IPS DF 6.9 (cell line): Measurements from ENCODE around the gene OIP5.
"Not testable (repeated sequence)": the region's sequence is repeated elsewhere in the genome, so short reads cannot be mapped to it uniquely, and the experiment has no call there.

ENCODE experiments used
- DNase-seq: peaks from one replicate; pipeline ENCODE4 v3.0.0-alpha.2; 2013; ENCODE audit warnings: low read depth, low spot score
- H3K27ac ChIP-seq: one replicate; pipeline ENCODE4 v1.5.1; 2013; ENCODE audit warnings: low read length, control low read depth
- H3K27me3 ChIP-seq: 2 replicates; pipeline ENCODE4 v1.6.1; 2013; ENCODE audit warnings: mild to moderate bottlenecking, low read length; ENCODE audit not compliant: control insufficient read depth, insufficient read depth
- H3K36me3 ChIP-seq: 2 replicates; pipeline ENCODE4 v1.6.1; 2013; ENCODE audit warnings: low read length; ENCODE audit not compliant: control insufficient read depth, insufficient read depth
- H3K4me1 ChIP-seq: 2 replicates; pipeline ENCODE4 v1.6.1; 2013; ENCODE audit warnings: low read length; ENCODE audit not compliant: control insufficient read depth, insufficient read depth
- H3K4me3 ChIP-seq: 2 replicates; pipeline ENCODE4 v1.5.1; 2013; ENCODE audit warnings: mild to moderate bottlenecking, low read length
- H3K9me3 ChIP-seq: 2 replicates; pipeline ENCODE4 v1.6.1; 2013; ENCODE audit warnings: low read length, inconsistent platforms; ENCODE audit not compliant: control insufficient read depth, insufficient read depth
- WGBS: extraction: QIAGEN DNeasy Blood & Tissue Kit; methylation state at CpG from one replicate; pipeline ENCODE4 v1.1.7; 2013; ENCODE audit warnings: mixed read lengths, missing lambda C conversion rate; ENCODE audit not compliant: insufficient read length, insufficient coverage; 5-methylcytosine and 5-hydroxymethylcytosine counted together

Gene OIP5

DNA sequence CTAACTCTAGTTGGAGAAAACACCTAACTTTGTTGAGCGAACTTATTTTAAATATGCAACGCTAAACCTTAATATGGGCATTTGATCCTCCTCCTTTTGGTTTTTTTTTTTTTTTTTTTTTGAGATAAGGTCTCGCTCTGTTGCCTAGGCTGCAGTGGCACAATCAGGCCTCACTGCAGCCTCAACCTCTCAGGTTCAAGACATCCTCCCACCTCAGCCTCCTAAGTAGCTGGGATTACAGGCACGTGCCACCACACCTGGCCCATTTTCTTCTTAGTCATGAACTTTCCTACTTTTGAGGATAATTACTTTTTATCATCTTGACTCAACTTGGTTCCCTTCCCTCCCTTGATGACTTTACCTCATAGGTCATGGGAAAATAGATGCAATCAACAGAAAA lies 4.2 kb upstream of the OIP5 start:
- Histone ChIP-seq H3K4me1 (no peaks in the 10 kb centered on the region), H3K4me3 (no peak overlapping the region), H3K27ac (no peak overlapping the region), H3K27me3 (no peaks in the 10 kb centered on the region), H3K36me3 (peaks cover 13% of the 10 kb centered on the region), H3K9me3 (no peaks in the 10 kb centered on the region)
- WGBS = no CpG with 5 or more reads among the region's 4 CpGs
- no peak for DNase-seq

DNA sequence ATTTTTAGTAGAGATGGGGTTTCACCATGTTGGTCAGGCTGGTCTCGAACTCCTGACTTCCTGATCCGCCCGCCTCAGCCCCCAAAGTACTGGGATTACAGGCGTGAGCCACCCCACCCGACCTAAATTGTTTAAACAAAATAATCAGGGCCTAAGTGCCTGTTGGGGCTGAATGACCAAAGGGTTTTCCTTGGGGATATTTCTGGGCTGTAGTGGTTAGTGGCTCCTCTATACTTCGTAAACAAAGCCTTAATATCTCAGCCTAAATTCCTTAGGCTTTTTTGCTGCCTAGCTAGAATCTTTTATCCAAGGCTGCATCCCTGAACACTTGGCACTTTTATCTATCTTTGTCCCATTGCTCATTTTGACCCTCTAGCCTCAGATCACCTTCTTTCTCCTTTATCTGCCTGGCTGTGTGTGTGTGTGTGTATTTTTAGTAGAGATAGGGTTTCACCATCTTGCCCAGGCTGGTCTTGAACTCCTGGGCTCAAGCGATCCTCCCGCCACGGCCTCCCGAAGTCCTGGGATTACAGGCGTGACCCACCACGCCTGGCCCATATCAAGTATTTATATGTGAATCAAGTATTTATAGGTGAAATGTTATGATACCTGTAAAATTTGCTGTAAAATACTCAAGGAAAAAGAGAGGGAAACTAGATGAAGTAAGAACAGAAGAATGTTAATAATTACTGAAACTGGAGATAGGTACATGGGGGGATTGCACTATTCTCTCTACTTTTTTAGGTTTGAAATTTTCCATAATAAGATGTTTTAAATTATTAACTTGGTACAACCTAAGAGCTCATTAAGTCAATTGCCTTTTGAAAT lies 2.1 kb upstream of the OIP5 start:
- DNase-seq = no peak
- Histone ChIP-seq H3K36me3 (0 out of 2 replicates have a peak, but pooled peaks cover 2% of the 10 kb centered on the region), H3K4me1 (no peaks in the 10 kb centered on the region), H3K9me3 (no peaks in the 10 kb centered on the region), H3K27ac (no peak overlapping the region), H3K27me3 (no peaks in the 10 kb centered on the region), H3K4me3 (peak overlapping the region; percentile 10; the same call in 1 of the 2 replicates)
- WGBS = no CpG with 5 or more reads among the region's 12 CpGs

DNA sequence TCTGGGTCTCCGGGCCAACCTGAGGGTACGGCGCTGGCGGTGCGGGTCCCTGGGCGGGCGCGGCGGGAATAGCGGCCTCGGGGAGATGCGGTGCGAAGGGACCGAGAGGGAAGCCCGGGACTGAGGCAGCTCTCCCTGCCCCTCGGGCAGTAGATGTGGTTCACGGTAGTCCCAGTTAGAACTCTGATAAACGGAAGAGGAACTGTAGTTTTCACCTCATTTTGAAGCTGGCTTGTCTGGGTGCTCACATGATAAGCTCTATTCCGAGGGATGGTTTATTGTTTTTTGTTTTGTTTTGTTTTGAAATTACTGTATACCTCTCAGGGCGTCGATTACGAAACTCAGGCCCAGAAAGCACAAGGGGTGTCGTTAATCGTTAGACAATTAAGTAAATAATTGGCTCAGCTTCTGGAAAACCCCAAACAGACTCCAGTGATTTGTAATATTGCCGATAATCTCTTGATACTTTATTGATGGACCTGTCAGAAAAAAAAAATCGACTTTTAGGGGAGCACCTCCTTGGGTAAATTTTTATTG lies 703 bp upstream of the OIP5 start:
- H3K4me1 ChIP-seq = no peaks in the 10 kb centered on the region
- no peaks in the 10 kb centered on the region for H3K27me3 ChIP-seq
- no peaks in the 10 kb centered on the region for H3K36me3 ChIP-seq
- H3K4me3 ChIP-seq = peak overlapping the region; percentile 89
- no peaks in the 10 kb centered on the region for H3K9me3 ChIP-seq
- H3K27ac ChIP-seq = no peak overlapping the region
- no CpG with 5 or more reads among the region's 26 CpGs for WGBS
- no peak for DNase-seq

DNA sequence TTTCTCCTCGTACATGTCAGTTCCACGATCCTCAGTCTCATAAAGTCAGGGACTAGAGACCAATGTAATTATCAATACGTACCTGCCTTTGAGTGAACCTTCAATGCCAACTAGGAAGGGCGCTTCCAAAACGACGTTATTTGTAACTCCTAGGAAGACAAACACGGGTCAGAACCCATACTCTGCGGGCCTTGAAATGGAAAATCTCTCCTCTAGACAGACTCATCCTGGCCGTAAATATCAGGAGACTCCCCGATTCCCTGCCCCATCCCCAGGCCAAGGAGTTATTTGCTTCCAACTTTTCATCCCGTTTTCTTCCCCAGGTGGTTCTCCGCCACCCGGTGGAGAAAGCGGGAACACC lies 578 bp downstream of the OIP5 start:
- Histone ChIP-seq H3K9me3 (no peaks in the 10 kb centered on the region), H3K4me1 (no peaks in the 10 kb centered on the region), H3K27ac (no peak overlapping the region), H3K4me3 (peak overlapping the region; percentile 92), H3K27me3 (no peaks in the 10 kb centered on the region), H3K36me3 (no peaks in the 10 kb centered on the region)
- no peak for DNase-seq
- no CpG with 5 or more reads among the region's 14 CpGs for WGBS

DNA sequence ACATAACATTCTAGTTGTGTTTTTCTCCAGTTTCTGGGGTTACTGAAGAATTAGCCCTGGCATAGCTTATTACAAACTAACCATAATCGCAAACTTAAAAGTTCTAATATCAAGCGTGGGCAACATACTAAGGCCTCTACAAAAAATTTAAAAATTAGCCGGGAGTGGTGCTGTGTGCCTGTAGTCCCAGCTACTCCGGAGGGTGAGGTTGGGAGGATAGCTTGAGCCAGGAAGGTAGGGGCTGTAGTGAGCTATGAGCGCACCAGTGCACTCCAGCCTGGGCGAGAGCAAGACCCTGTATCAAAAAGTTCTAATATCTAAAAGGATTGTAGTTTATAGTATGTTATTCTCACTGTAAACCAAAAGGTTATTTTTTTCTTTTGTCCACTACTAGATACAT lies 1.1 kb downstream of the OIP5 start:
- no peak for DNase-seq
- no peaks in the 10 kb centered on the region for H3K36me3 ChIP-seq
- H3K27me3 ChIP-seq = no peaks in the 10 kb centered on the region
- no CpG with 5 or more reads among the region's 6 CpGs for WGBS
- H3K4me3 ChIP-seq = no peak overlapping the region; the same call in 1 of the 2 replicates
- no peak overlapping the region for H3K27ac ChIP-seq
- no peaks in the 10 kb centered on the region for H3K9me3 ChIP-seq
- no peaks in the 10 kb centered on the region for H3K4me1 ChIP-seq

DNA sequence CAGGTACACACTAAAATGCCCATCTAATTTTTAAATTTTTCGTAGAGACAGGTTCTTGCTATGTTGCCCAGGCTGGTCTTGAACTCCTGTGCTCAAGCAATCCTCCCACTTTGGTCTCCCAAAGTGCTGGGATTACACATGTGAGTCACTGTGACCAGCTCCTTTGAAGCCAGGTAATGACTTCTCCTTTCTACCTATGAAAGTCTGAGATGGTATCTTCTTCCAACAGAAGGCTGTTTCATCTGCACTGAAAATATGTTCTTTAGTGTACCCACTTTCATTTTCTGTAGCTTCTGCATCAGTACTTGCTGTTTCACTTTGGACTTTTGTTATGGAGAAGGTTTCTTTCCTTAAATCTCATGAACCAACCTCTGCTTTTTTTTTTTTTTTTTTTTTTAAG lies 8.8 kb downstream of the OIP5 start:
- whole genome bisulfite sequencing = no CpG with 5 or more reads among the region's 1 CpG
- H3K4me3 ChIP-seq = no peak overlapping the region
- no peaks in the 10 kb centered on the region for H3K36me3 ChIP-seq
- no peaks in the 10 kb centered on the region for H3K9me3 ChIP-seq
- H3K27ac ChIP-seq = no peak overlapping the region
- no peaks in the 10 kb centered on the region for H3K4me1 ChIP-seq
- no peaks in the 10 kb centered on the region for H3K27me3 ChIP-seq
- DNase-seq = no peak

DNA sequence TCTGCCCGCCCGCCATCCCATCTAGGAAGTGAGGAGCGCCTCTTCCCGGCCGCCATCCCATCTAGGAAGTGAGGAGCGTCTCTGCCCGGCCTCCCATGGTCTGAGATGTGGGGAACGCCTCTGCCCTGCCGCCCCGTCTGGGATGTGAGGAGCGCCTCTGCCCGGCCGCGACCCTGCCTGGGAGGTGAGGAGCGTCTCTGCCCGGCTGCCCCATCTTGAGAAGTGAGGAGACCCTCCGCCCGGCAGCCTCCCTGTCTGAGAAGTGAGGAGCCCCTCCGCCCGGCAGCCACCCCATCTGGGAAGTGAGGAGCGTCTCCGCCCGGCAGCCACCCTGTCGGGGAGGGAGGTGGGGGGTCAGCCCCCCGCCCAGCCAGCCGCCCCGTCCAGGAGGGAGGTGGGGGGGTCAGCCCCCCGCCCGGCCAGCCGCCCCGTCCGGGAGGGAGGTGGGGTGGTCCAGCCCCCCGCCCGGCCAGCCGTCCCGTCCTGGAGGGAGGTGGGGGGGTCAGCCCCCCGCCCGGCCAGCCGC lies 11.5 kb downstream of the OIP5 start:
- H3K4me3 ChIP-seq, H3K9me3 ChIP-seq, DNase-seq, H3K36me3 ChIP-seq, H3K27ac ChIP-seq, H3K27me3 ChIP-seq, H3K4me1 ChIP-seq: not testable (repeated sequence)
- WGBS = no CpG with 5 or more reads among the region's 39 CpGs

DNA sequence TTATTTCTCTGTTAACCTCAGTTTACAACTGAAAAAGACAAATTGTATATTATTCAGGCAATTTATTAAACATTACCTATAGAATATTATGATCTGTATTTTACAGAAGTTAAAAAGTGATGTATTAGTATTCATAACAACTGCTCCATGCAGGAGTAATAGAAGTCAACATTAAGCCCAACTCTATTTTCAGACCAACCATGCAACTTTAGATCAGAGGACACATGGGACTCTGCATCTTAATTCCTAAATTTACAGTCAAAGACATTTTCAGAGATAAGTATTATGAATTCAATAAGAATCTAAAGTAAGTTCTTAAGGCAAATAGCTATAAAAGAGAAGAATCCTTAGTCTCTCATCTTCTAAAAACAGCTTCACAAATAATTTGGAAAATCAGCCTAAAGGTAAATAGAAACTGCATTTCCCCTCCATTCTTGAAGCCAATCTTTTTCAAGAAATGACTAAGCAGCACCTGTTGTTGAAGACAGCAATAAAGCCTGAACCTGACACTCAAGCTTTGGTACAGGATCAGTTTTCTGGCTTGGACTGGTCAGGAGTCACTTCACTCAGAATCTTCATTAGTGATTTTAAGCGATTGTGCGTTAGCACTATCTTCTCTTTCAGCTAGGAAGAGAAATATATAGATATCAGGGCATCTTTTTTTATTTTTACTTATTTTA lies 23.0 kb downstream of the OIP5 start:
- no peak overlapping the region for H3K27ac ChIP-seq
- no peak for DNase-seq
- no peak overlapping the region for H3K4me3 ChIP-seq
- H3K36me3 ChIP-seq = no peaks in the 10 kb centered on the region; the same call in 1 of the 2 replicates
- H3K27me3 ChIP-seq = no peaks in the 10 kb centered on the region
- WGBS = no CpG with 5 or more reads among the region's 2 CpGs
- H3K4me1 ChIP-seq = no peaks in the 10 kb centered on the region
- no peaks in the 10 kb centered on the region for H3K9me3 ChIP-seq

DNA sequence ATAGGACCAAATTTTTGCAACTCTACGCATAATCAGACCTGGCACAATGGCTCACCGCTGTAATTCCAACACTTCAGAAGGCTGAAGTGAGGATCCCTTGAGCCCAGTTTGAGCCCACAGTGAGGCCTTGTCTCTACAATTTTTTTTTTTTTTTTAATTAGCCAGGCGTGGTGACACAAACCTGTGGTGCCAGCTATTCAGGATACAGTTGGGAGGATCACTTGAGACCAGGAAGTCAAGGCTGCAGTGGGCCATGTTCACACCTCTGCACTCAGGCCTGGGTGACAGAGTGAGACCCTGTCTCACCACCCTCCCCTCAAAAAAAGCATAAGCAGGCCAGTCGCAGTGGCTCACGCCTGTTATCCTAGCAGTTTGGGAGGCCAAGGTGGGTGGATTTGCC lies 24.7 kb downstream of the OIP5 start:
- Histone ChIP-seq H3K4me1 (no peaks in the 10 kb centered on the region; the same call in 1 of the 2 replicates), H3K36me3 (no peaks in the 10 kb centered on the region; the same call in 1 of the 2 replicates), H3K27ac (no peak overlapping the region), H3K27me3 (no peaks in the 10 kb centered on the region), H3K4me3 (no peak overlapping the region), H3K9me3 (no peaks in the 10 kb centered on the region)
- no peak for DNase-seq
- WGBS = no CpG with 5 or more reads among the region's 5 CpGs

DNA sequence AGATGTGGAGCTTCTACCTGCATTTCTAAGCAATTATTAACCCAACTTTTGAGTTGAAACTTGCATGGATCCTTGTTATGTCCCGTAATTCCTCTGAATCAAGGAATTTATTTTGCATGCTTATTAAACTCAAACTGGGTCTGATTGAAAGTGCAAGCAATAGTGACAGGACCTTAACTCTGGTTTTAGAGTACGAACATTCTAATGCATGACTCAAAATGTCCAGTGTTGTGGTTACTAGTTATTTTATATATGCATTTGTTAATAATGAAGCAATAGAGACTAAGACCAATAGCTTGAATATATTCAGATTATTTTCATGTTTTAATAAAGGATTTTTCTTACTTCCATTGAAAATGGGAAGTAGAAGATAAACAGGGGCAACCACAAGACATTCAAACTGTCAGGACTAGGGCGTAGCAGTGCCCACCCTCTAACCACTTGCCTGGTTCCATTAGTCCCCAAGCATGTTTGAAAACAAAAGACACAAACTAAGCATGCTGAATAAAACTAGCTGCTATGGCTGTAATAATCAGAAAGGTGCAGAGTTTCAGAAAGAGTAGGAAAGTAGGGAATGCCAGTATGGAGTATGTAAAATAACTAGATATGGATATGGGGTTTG lies 28.1 kb downstream of the OIP5 start:
- Histone ChIP-seq H3K4me1 (no peaks in the 10 kb centered on the region; the same call in 1 of the 2 replicates), H3K27me3 (no peaks in the 10 kb centered on the region), H3K36me3 (no peaks in the 10 kb centered on the region; the same call in 1 of the 2 replicates), H3K27ac (no peak overlapping the region), H3K4me3 (no peak overlapping the region), H3K9me3 (no peaks in the 10 kb centered on the region)
- DNase-seq = no peak
- no CpG with 5 or more reads among the region's 3 CpGs for WGBS
